ENCODE results near the gene GRAMD1C. TPM values are rescaled to one million over a fixed set of nuclear protein-coding genes. Genes with fewer than 3 reads are reported as not detected.
"Not testable (repeated sequence)": the region's sequence is repeated elsewhere in the genome, so short reads cannot be mapped to it uniquely, and the experiment has no call there.

The GRAMD1C gene
- total RNA-seq, 1 experiment from 2014 or later: 0.22 TPM

- DNase-seq (ENCODE audit: extremely low read depth, low read depth): not testable (repeated sequence)
These were observed 11.3 kb downstream of the GRAMD1C start for GRCh38 chr3:113849841-113850240.

GRCh38 chr3:113850391-113850790, 11.8 kb downstream of the GRAMD1C start:
- DNase-seq (ENCODE audit: extremely low read depth, low read depth): not testable (repeated sequence)

- no peak for DNase-seq (ENCODE audit: extremely low read depth, low read depth)
These were observed 13.9 kb downstream of the GRAMD1C start for GRCh38 chr3:113852506-113852905.

GRCh38 chr3:113867506-113867905, 28.9 kb downstream of the GRAMD1C start:
- no peak for DNase-seq (ENCODE audit: extremely low read depth, low read depth)

- no peak for DNase-seq (ENCODE audit: extremely low read depth, low read depth)
These were observed 34.7 kb downstream of the GRAMD1C start for GRCh38 chr3:113873293-113873692.

GRCh38 chr3:113873814-113874526, 35.4 kb downstream of the GRAMD1C start:
- DNase-seq (ENCODE audit: extremely low read depth, low read depth): no peak

- DNase-seq (ENCODE audit: extremely low read depth, low read depth): no peak
These were observed 39.8 kb downstream of the GRAMD1C start for GRCh38 chr3:113878403-113878802.

- no peak for DNase-seq (ENCODE audit: extremely low read depth, low read depth)
These were observed 46.5 kb downstream of the GRAMD1C start for GRCh38 chr3:113885050-113885449.

GRCh38 chr3:113890256-113890900, 51.8 kb downstream of the GRAMD1C start:
- DNase-seq (ENCODE audit: extremely low read depth, low read depth): no peak

- DNase-seq (ENCODE audit: extremely low read depth, low read depth): no peak
These were observed 56.3 kb downstream of the GRAMD1C start for GRCh38 chr3:113894927-113895326.

GRCh38 chr3:113895964-113896363, 57.4 kb downstream of the GRAMD1C start:
- no peak for DNase-seq (ENCODE audit: extremely low read depth, low read depth)

GRCh38 chr3:113896930-113897329, 58.3 kb downstream of the GRAMD1C start:
- no peak for DNase-seq (ENCODE audit: extremely low read depth, low read depth)

- DNase-seq (ENCODE audit: extremely low read depth, low read depth): no peak
These were observed 58.8 kb downstream of the GRAMD1C start for GRCh38 chr3:113897373-113897777.

- DNase-seq (ENCODE audit: extremely low read depth, low read depth): no peak
These were observed 60.3 kb downstream of the GRAMD1C start for GRCh38 chr3:113898892-113899291.

GRCh38 chr3:113906568-113907140, 68.1 kb downstream of the GRAMD1C start:
- DNase-seq (ENCODE audit: extremely low read depth, low read depth): no peak

GRCh38 chr3:113908133-113908532, 69.5 kb downstream of the GRAMD1C start:
- DNase-seq (ENCODE audit: extremely low read depth, low read depth): no peak

- no peak for DNase-seq (ENCODE audit: extremely low read depth, low read depth)
These were observed 72.4 kb downstream of the GRAMD1C start for GRCh38 chr3:113910966-113911365.

GRCh38 chr3:113912552-113913236, 74.1 kb downstream of the GRAMD1C start:
- peak; percentile 44 for DNase-seq (ENCODE audit: extremely low read depth, low read depth)

GRCh38 chr3:113914646-113915045, 76.1 kb downstream of the GRAMD1C start:
- DNase-seq (ENCODE audit: extremely low read depth, low read depth): no peak

- DNase-seq (ENCODE audit: extremely low read depth, low read depth): no peak
These were observed 89.0 kb downstream of the GRAMD1C start for GRCh38 chr3:113927556-113927955.

GRCh38 chr3:113946831-113947230, 108.2 kb downstream of the GRAMD1C start:
- DNase-seq (ENCODE audit: extremely low read depth, low read depth): no peak

All from NCI-H460 (cell line).